ENCODE data around the gene ZC3H4. TPM values are rescaled to one million over a fixed set of nuclear protein-coding genes. Genes with fewer than 3 reads are reported as not detected.

ZC3H4 gene
- total RNA-seq, 1 donor from 2014 or later, result 53.1 TPM

GRCh38 chr19:47070756-47071155, 42.8 kb downstream of the ZC3H4 start:
- Mint-ChIP-seq H3K4me3 (ENCODE audit: unreplicated experiment) (no peak overlapping the region), H3K36me3 (ENCODE audit: unreplicated experiment) (peaks cover 28% of the 10 kb centered on the region), H3K9me3 (ENCODE audit: unreplicated experiment) (no peaks in the 10 kb centered on the region), H3K27me3 (ENCODE audit: unreplicated experiment) (no peaks in the 10 kb centered on the region), H3K27ac (ENCODE audit: unreplicated experiment) (no peak overlapping the region), H3K4me1 (ENCODE audit: unreplicated experiment) (no peaks in the 10 kb centered on the region)
- no peak for TF ChIP-seq CTCF (IDR thresholded peaks at IDR 0.05)
- DNase-seq (ENCODE audit: extremely low spot score, unreplicated experiment), result no peak

- Mint-ChIP-seq H3K4me3 (ENCODE audit: unreplicated experiment) (no peak overlapping the region), H3K9me3 (ENCODE audit: unreplicated experiment) (no peaks in the 10 kb centered on the region), H3K4me1 (ENCODE audit: unreplicated experiment) (no peaks in the 10 kb centered on the region), H3K36me3 (ENCODE audit: unreplicated experiment) (peaks cover 22% of the 10 kb centered on the region), H3K27me3 (ENCODE audit: unreplicated experiment) (no peaks in the 10 kb centered on the region), H3K27ac (ENCODE audit: unreplicated experiment) (no peak overlapping the region)
- DNase-seq (ENCODE audit: extremely low spot score, unreplicated experiment), result no peak
- no peak for TF ChIP-seq CTCF (IDR thresholded peaks at IDR 0.05)
These were observed 43.8 kb downstream of the ZC3H4 start for GRCh38 chr19:47069795-47070194.

GRCh38 chr19:47068876-47069406, 44.6 kb downstream of the ZC3H4 start:
- Mint-ChIP-seq H3K36me3 (ENCODE audit: unreplicated experiment) (peaks cover 25% of the 10 kb centered on the region), H3K9me3 (ENCODE audit: unreplicated experiment) (no peaks in the 10 kb centered on the region), H3K27ac (ENCODE audit: unreplicated experiment) (no peak overlapping the region), H3K27me3 (ENCODE audit: unreplicated experiment) (no peaks in the 10 kb centered on the region), H3K4me3 (ENCODE audit: unreplicated experiment) (no peak overlapping the region), H3K4me1 (ENCODE audit: unreplicated experiment) (no peaks in the 10 kb centered on the region)
- no peak for TF ChIP-seq CTCF (IDR thresholded peaks at IDR 0.05)
- DNase-seq (ENCODE audit: extremely low spot score, unreplicated experiment), result no peak

- TF ChIP-seq CTCF (IDR thresholded peaks at IDR 0.05), result no peak
- no peak for DNase-seq (ENCODE audit: extremely low spot score, unreplicated experiment)
- H3K4me1 Mint-ChIP-seq (ENCODE audit: unreplicated experiment), result no peaks in the 10 kb centered on the region
- no peak overlapping the region for H3K27ac Mint-ChIP-seq (ENCODE audit: unreplicated experiment)
- H3K4me3 Mint-ChIP-seq (ENCODE audit: unreplicated experiment), result no peak overlapping the region
- no peaks in the 10 kb centered on the region for H3K27me3 Mint-ChIP-seq (ENCODE audit: unreplicated experiment)
- H3K36me3 Mint-ChIP-seq (ENCODE audit: unreplicated experiment), result peaks cover 25% of the 10 kb centered on the region
- no peaks in the 10 kb centered on the region for H3K9me3 Mint-ChIP-seq (ENCODE audit: unreplicated experiment)
These were observed 45.3 kb downstream of the ZC3H4 start for GRCh38 chr19:47068246-47068645.

- H3K27ac Mint-ChIP-seq (ENCODE audit: unreplicated experiment), result no peak overlapping the region
- no peak for DNase-seq (ENCODE audit: extremely low spot score, unreplicated experiment)
- TF ChIP-seq CTCF (IDR thresholded peaks at IDR 0.05), result no peak
- no peaks in the 10 kb centered on the region for H3K27me3 Mint-ChIP-seq (ENCODE audit: unreplicated experiment)
- no peaks in the 10 kb centered on the region for H3K9me3 Mint-ChIP-seq (ENCODE audit: unreplicated experiment)
- H3K36me3 Mint-ChIP-seq (ENCODE audit: unreplicated experiment), result peaks cover 25% of the 10 kb centered on the region
- H3K4me1 Mint-ChIP-seq (ENCODE audit: unreplicated experiment), result no peaks in the 10 kb centered on the region
- no peak overlapping the region for H3K4me3 Mint-ChIP-seq (ENCODE audit: unreplicated experiment)
These were observed 46.2 kb downstream of the ZC3H4 start for GRCh38 chr19:47067215-47067847.

Data from osteocyte (in vitro differentiated cells).